NCI-H2107 treated with DMSO at 0.1 percent for 48 hours (cell line): ENCODE results near the gene DOCK9.

ENCODE experiments used
- DNase-seq: peaks from one replicate; lab custom pipeline; 2025; ENCODE audit not compliant: unreplicated experiment; lab: John Stamatoyannopoulos, UW

DOCK9 gene

DNA sequence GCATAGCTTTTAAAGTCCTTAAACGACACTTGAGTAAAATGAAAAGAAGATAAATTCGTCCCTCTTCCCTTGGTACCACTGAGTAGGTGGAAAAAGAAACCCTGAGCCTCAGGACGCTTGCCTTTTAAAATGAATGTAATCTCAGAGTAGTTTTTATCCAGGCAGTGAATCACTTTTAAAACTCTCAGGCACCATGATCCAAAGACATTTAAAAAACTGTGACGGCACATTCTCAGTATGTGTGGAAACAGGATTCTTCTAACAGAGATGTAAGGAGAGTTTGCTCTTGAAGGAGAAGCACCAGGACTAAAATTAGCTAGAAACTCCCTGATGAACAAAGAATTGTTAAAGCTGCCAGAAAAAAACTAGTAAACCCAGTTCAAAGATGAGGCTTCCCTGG, 119.7 kb downstream of the DOCK9 start:
- no peak for DNase-seq

DNA sequence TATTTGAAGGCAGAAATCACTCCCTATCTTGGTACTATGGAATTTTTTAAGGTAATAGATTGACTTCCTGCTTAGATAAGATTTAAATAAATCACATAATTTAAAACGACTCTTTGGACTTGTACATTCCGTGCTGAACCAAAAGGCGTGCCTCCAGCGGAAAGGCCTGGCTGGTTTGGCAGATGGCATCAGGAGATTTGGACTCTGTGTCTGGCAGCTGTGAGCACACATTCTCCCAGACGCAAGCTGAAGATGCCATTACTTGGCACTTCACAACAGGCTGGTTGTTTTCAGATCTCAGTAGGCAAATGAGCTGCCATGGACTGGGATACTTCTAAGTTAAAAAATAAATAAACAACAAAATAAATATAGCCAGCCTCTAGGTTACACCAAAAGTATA, 120.9 kb downstream of the DOCK9 start:
- no peak for DNase-seq

DNA sequence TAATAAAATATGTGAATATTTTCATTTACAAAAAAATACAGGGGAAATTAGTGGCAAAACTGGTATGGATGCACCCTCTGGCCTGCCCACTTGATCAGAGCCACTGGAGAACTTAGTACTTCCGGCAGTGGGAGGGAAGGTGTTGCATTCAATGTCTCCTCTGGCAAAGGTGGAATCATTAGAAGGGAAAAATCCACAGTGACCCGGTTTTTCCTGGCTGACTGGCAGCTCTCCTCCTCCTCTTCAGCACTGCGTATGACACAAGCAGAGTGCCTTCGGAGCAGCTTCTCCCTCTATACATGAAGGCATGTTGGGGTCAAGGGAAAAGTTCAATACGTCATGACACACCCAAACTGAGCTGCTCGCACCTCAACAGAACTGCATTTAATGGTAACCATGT, 123.4 kb downstream of the DOCK9 start:
- no peak for DNase-seq

DNA sequence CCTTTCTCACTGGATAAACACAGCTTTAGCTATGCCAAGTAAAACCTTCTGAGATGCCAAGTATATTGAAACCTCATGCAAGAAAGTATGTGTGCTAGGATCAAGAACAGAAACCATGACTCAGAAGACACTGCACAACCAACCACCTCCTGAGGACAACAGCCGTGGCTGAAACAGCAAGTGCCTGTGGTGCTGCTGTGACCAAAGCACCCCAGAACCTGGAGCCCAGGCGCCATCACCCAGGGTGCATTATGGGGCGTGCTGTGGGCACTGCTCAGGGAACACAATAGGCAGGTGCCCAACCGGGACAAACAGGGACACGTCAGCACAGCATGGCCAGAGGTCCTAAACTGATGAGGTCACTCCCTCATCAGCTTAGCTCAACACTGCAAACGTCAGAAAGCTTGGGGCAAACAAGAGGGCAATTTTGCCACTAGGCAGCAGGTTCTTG, 124.1 kb downstream of the DOCK9 start:
- no peak for DNase-seq

DNA sequence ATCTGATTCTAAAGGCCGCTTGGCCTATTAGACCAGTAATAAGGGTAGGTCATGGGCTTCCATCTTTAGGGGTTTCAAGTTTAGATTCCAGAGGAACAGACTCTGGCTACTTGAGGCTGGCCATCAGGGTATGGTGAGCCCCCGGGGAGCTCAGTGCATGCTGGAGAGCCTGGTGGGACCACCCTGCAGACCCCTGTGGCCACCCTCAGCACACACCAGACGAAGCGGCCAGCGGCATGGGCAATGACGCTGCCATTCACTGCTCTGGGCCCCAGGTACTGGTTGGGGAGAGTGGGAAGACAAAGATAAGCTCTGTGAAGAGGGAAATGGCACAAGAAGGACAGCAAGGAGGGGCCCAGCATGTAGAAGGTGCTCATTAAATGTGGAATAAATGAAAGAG, 126.6 kb downstream of the DOCK9 start:
- DNase-seq = no peak

DNA sequence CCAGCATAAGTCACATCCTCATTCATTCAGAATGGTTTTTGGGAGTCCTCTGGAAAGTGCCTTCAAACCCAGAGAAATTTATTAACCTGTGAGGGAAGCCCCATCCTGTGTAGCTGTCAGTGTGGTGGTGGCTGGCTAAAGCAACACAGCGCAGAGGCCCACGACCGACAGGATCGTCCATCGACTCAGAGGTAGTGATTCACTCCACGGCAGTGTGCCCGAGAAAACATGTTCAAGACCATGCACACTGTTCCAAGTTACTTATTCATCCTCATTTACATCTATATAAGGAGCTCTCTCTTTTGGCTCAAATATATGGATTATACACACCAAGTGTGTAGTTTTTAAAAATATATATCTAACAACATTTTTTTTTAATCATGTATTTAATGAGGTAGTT, 129.1 kb downstream of the DOCK9 start:
- no peak for DNase-seq

DNA sequence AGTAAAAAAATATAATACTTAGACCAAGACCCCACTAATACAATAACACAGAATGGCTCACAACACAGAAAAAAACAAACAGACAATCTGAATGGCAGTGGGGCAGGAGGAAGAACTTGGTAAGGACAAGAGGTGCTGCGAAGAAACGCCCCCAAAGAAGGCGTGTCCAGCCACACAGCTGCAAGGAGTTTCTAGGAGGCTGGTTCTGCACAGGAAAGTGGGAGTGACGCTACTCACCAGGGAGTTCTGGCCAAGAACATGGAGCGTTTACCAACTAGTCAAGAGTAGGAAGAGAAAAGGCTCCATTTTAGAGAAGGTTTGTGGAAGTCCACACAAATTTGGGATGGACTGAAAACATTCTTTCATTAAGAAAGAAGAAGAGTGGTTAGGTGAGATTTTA, 130.1 kb downstream of the DOCK9 start:
- no peak for DNase-seq

DNA sequence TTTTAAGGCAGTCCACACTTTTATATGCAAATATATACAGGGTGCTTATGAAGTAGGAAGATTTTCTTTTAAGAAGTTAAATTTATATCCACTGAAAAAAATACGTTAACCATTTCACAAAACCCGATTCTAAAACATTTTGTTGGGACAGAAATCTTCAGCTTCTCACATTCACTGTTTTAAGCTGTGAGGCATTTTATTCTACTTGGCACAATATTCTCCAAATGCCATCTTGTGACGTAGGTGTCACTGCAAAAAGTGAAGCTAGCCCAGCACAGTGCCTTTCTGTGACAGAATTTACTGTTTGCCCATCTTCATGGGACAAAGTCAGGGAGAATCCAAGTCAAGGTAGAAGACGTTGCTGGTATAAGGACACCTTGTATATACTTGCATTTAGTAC, 130.9 kb downstream of the DOCK9 start:
- no peak for DNase-seq

DNA sequence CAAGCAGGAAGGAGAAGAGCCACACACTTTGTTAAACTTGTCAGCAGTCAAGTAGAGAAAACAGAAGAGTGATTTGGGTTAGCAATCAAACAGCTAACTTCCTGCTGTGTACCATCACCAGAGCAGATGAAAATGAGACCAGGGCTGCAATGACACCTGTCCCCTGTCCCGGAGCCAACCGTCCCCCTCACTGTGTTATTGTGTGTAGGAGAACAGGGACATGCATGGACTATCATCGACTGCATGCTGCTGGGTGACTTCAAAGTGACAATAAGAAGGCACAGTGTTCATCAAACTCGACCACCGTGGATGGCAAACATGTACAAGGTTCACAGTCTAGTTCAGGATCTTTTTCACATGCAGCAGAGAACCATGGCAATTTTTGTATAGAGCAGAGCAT, 131.3 kb downstream of the DOCK9 start:
- no peak for DNase-seq

DNA sequence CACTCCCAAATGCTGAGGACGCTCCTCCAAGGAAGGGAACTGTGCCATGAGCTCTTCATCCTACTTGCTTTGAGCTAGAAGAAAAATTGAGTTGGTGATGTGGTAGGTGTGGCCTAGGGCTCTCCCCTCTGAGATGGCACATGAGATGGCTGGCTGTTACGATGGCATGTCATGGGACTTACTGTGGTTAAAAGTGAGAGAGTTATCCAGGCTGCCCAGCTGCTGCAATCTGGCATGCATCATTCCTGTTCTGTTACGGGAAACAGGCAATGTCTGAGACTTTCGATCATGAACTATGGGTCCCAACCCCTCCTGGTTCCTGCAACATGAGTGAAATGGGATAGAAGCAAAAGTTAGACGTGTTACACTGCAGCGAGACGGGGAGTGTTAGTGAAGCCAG, 132.1 kb downstream of the DOCK9 start:
- no peak for DNase-seq

DNA sequence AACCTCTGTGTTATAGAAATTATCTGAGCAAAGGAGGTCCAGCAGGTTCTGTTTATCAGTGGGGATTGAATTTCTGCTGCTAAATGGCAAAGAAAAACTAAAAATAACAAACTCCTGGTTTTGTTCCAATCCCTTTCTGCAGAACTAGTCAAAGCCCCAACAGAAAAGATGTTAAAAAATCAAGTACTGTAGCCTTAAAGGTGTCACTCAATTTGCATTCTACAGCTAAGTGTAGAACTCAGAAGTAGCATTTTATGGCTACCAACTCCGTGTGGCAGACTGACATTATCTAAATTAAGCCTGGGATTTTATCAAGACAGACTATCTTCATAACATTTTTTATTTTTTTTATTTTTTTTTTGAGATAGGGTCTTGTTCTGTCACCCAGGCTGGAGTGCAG, 133.8 kb downstream of the DOCK9 start:
- DNase-seq = no peak

DNA sequence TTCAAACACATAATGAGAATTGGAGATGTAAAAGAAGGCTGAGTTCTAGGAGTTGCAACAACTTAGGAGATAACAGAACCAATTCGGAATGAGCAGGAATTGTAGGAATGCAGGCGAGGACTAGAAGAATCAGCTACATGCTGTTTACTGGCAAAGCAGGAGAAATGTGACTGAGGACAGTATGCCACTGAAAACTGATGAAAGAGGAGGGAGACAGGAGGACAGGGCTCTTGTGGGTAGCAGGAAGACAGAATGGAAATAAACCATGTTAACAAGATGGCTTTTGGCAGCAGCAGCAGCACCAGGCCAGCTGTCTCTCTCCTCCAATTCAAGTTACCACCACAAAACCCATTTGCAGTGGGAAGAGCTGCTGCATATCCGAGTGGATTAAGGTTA, 134.4 kb downstream of the DOCK9 start:
- DNase-seq = no peak

DNA sequence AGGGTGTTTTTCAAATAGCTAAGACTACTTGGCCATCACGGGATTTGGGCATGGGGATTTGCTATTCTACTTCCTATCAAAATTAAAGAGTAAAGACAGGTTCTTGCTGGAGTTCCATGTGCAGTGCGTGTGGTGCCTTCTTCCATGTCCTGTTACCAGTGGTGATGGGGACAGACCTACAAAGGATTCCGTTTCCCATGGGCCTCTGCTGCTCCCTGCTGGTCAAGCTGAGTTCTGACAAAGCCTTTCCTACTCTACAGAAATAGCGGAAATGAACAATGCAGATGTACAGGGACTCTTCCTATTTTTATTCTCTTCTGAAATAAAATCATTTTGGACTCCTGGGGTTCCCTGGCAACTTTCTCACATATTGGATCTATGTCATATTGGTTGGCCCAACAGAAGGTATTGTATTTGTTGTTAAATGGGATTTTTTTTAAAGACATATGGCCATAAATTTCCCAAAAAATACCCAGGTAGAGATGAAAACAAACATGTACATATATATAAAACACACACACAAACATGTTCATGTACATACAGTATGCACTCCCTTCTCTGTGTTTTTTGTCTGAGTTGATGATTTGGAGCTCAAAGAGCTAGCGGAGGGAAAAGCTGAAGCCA, 134.9 kb downstream of the DOCK9 start:
- DNase-seq = peak; percentile 70

DNA sequence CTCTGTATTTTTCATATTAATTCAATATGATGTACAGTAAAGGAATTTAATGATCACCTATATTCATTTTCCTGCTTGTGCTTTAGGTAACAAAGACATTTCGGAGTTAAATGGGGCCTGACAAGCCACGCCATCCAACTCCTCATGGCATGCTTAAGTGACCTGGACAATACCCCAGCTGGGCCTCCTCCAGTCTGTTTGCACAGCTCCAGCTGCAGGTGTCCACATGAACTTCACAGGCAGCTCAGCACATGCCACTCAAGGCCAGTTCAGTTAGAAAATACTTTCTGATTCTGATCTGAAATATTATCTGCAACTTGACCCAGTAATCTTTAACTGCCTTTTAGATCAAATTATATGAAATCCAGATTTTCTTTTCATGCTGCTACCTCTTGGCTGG, 135.8 kb downstream of the DOCK9 start:
- peak; percentile 61 for DNase-seq

DNA sequence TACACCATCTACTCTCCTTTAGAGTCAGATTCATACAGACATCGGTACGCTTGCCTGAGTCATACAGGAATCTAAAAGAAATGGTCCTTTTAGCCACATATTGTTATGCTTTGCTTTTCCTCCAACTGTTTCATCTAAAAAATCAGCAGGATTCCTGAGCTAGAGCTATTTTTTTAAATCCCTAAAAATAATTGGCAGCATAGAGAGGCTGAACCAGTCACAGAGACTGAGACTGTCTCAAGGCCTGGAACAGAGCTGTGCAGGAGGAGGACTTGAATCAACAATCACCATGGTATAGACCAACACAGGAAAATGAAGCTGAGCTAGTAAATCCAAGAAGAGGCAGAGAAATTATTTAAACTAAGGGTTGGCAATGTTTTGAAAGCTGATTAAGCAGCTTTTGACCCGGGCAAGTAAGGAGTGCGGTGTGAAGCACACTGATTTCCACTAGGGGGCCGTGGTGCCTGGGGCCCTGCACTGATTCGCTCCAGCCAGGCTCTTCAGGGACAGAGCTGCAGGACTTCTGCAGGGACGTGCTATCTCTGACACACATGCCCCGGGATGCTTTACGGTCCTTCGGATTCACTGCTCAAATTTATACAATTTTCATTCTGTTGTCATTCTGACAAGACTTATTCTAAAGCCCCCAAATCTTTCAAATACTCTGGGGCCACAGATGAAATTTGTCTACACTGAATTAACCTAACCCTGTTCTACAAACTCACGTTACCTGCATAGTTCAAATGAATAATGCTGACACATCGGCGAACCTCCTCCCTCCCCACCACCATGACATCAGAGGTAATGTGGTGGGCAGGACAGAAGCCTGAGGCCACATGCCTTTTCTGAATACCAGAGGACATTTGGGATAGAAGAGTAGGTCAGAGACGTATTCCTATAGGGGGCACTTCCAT, 137.8 kb downstream of the DOCK9 start:
- no peak for DNase-seq

DNA sequence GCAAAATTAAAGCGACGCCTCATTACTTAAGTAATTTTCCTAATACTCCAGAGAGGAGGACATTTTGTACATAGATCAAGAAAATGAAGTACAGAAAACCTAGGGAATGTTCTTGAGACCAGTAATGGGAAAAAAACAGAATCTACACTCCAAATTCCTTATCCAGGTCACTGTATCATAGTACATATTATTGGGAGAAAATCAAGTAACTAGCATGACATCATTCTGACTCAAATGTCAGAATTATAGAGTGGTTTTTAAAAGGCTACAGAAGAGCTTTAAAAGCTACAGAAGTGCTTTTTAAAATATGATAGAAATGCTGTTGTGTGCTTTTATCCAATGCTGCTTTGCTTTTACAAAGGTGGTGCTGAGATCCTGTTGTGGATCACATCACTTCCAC, 139.1 kb downstream of the DOCK9 start:
- no peak for DNase-seq

DNA sequence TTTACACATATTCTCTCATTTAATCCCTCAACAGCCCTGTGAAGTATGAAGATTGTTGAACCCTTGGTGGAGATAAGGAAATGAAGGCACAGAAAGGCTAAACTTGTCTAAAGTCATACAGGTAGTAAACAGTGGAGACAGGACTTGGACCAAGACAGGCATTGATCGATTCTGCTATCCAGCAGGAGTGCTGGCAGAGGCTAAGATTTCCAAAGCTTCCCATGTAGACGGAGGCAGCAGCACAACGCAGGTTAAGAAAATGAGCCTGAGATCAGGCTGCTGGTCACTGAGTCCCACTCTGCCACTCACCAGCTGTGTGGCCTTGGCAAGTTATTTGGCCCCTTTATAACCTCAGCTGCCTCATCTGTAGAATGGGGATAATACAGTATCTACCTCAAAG, 140.0 kb downstream of the DOCK9 start:
- DNase-seq = no peak

DNA sequence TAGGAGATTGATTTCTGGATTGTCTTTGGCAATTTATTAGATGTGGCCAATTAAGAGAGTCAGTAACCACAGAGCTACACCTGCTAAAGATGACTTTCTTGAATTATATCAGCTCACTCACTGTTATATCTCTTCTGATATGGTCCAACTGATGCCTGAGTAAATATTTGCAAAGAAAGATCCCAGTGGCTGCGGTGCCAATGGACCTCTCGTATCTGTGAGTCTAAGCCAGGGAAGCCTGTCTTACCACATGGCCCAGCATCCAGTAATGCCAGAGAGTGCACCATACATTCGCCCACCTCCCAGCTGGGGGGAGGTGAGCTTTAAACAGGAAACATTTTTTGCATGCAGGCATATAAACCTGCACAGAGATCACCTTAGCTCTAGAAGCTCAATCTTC, 142.7 kb downstream of the DOCK9 start:
- no peak for DNase-seq

DNA sequence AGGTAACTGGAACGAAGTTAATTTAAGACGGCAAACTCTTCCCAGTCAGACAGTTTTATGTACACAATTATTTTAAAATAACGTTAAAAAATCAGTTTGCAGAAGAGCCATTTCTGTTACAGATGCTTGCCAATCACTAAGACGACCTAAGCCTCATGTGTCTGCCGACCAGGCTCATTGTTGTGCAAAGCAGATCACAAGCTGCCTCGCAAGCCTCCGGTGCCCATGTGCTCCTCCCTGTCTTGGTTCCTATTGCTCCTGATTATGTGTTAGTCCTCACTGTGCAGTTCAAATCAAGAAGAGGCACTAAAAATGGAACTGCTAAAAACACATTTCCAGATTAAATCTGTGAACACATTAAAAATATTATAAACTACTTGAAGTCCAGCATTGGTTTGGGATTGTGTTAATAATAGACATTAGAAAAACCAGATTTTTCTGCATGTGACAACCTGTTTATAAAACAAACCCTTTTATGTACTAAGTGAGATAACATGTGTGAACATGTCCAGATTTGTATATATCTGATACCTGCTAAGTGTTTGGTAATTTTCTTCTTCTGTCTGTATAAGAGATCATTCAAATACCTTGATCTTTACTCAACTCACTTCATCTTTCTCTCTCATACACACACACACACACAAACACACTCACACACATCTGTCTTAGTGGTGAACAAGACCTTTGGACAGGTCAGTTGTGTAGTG, 143.5 kb downstream of the DOCK9 start:
- no peak for DNase-seq

DNA sequence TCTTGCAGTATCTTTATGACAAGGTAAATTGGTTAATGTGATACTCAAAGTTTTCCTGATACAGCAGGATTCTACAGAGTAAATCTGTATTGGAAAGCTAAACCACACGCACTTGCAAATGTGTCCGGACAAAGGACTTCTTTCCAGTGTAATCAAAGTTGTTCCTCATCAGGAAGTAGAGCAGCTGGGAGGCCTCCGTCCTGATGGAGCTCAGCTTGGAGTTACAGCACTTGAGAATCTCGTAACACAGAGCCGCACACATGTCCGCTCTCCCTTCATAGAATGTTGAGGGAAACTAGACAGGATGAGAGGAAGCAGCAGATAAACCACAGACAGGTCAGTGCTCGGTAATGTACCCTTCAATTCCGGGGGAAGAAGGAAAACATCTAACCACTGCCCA, 146.6 kb downstream of the DOCK9 start:
- no peak for DNase-seq

DNA sequence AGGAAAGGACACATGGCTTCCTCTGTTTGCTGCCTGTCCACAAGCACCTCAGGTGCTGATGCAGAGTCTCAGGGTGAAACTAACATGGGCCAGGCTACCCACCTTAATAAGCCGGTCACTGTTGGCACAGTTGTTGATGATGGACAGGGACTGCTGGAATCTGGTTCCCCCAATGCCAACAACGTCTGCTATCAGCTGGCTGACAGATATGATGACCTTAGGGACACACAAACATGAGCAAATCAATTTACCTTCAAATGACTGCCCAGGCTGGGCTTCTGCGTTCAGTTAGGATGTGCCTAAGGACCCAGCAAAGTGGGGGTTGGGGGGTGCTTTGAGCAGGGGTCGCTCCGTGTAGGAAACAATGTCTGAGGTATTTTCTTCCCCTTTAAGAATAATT, 148.3 kb downstream of the DOCK9 start:
- DNase-seq = no peak

DNA sequence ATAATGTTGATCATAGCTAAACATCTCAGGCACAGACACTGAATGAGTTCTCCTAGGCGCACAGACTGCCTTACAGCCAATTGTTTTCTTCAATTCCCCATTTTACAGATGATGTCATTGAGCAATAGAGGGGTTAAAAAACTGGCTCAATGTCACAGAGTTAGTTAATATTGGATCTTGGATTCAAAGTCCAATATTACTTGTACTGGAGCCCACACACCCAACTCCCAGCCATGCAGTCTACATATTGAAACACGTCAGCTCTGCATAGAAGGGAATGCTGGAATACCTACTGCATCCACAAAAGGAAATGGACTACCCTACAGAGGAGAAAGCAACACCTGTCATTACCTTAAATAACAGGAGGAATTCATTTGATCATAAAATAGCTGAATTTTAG, 149.2 kb downstream of the DOCK9 start:
- DNase-seq = no peak
